Measurements from ENCODE around the gene RAB44. TPM values are rescaled to one million over a fixed set of nuclear protein-coding genes. Genes with fewer than 3 reads are reported as not detected.

RAB44 gene
- total RNA-seq = under 1 TPM in 3 of 6 experiments, not detected in 3; 0.05 to 0.07 (median 0.07) TPM
- long read RNA-seq = 0 reads

GRCh38 chr6:36697481-36697903 lies at the start of gene RAB44:
TSS of gene RAB44 (plus strand) at chr6:36697826. CDS start at chr6:36704236, 6,410 bp downstream.
- DNase-seq (peak in 1 of 3 donors; percentile 40), ATAC-seq (peak in 2 of 4 donors; percentile 19 to 25)
- H3K4me3 ChIP-seq = no peak within 1 kb of the TSS
- H3K36me3 ChIP-seq = no peaks in the 10 kb centered on the region
- WGBS (ENCODE audit: insufficient coverage, low coverage, low lambda C conversion rate, missing lambda C conversion rate) = 59% methylated on average over 7 of the region's 7 CpGs
- peaks cover 0 to 4% of the 10 kb centered on the region in 2 donors for H3K27me3 ChIP-seq
- H3K4me1 ChIP-seq = no peaks in the 10 kb centered on the region
- intact Hi-C loops (cut with DNase I) = no loop called here
- no peaks in the 10 kb centered on the region for H3K9me3 ChIP-seq
- no peak for TF ChIP-seq CTCF (IDR thresholded peaks at IDR 0.05)
- no peak for TF ChIP-seq POLR2A (IDR thresholded peaks at IDR 0.05)
- H3K27ac ChIP-seq = no peak within 1 kb of the TSS

GRCh38 chr6:36649086-36649485 lies 48.5 kb upstream of the RAB44 start:
- WGBS (ENCODE audit: insufficient coverage, low coverage, low lambda C conversion rate, missing lambda C conversion rate) = 75% methylated on average over 3 of the region's 3 CpGs
- TF ChIP-seq CTCF (IDR thresholded peaks at IDR 0.05) (no peak), POLR2A (IDR thresholded peaks at IDR 0.05) (no peak)
- intact Hi-C loops (cut with DNase I) = no loop called here
- Histone ChIP-seq H3K9me3 (no peaks in the 10 kb centered on the region), H3K4me1 (peaks cover 0 to 8% (median under 1%) of the 10 kb centered on the region in 4 donors), H3K4me3 (no peak overlapping the region), H3K27ac (no peak overlapping the region), H3K36me3 (no peaks in the 10 kb centered on the region), H3K27me3 (no peaks in the 10 kb centered on the region)
- no peak for DNase-seq
- ATAC-seq = no peak

GRCh38 chr6:36649701-36650484 lies 47.7 kb upstream of the RAB44 start:
- DNase-seq = no peak
- Histone ChIP-seq H3K27ac (no peak overlapping the region), H3K27me3 (no peaks in the 10 kb centered on the region), H3K4me1 (peaks cover 0 to 4% (median 0%) of the 10 kb centered on the region in 4 donors), H3K9me3 (no peaks in the 10 kb centered on the region), H3K4me3 (no peak overlapping the region), H3K36me3 (no peaks in the 10 kb centered on the region)
- ATAC-seq = peak in 1 of 4 donors; percentile 22
- TF ChIP-seq POLR2A (IDR thresholded peaks at IDR 0.05) (no peak), CTCF (IDR thresholded peaks at IDR 0.05) (no peak)
- 52% methylated on average over 9 of the region's 13 CpGs for WGBS (ENCODE audit: insufficient coverage, low coverage, low lambda C conversion rate, missing lambda C conversion rate)
- intact Hi-C loops (cut with DNase I) = no loop called here

GRCh38 chr6:36650848-36651478 lies 46.7 kb upstream of the RAB44 start:
- Histone ChIP-seq H3K9me3 (no peaks in the 10 kb centered on the region), H3K27me3 (no peaks in the 10 kb centered on the region), H3K36me3 (no peaks in the 10 kb centered on the region), H3K4me3 (no peak overlapping the region), H3K4me1 (peaks cover 0 to 4% (median 0%) of the 10 kb centered on the region in 4 donors), H3K27ac (no peak overlapping the region)
- 48% methylated on average over 2 of the region's 2 CpGs for WGBS (ENCODE audit: insufficient coverage, low coverage, low lambda C conversion rate, missing lambda C conversion rate)
- no peak for TF ChIP-seq POLR2A (IDR thresholded peaks at IDR 0.05)
- TF ChIP-seq CTCF (IDR thresholded peaks at IDR 0.05) = no peak
- ATAC-seq (peak in 2 of 4 donors; percentile 30 to 40), DNase-seq (no peak)
- intact Hi-C loops (cut with DNase I) = no loop called here

Measured in right lobe of liver (tissue), 6 donors.